GM21367 (cell line): Measurements from ENCODE around the gene GMDS.
"Not testable (repeated sequence)": the region's sequence is repeated elsewhere in the genome, so short reads cannot be mapped to it uniquely, and the experiment has no call there.

Experiments used
- ATAC-seq: cut with Tn5 transposase; IDR thresholded peaks from one replicate; pipeline ENCODE4 v1.9.1; 2021; ENCODE audit not compliant: unreplicated experiment

GMDS gene

DNA sequence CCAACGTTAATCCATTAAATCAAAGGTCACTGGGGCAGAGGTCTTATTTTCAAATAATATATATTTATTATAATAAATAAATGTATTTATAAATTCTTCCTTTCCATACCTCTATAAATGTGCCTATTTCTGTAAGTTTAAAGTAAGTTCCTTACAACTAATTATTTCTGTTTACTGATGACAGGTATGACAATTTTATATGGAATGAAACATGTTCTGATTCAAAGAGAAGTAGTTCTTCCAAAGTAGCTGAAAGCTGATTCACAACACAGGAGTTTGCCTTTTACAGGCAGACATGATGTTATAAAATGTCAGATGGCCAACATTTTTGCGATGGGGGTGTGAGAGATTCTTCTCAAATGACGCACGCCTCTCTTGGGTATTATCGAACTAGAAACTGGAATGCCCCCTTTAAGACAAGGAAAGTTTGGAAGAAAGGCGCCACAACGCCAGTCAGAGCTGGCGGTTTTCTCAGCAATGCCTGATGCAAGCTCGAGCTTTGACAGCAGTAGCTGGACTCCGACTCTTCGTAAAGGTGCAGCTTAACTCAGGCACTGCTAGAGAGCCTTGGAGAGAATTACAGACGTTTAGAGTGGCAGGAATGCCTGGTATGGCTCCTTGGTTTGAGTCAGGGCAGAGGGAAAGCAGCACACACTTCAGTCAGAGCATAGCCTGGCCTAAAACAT lies 543.6 kb downstream of the GMDS start:
- no peak for ATAC-seq

DNA sequence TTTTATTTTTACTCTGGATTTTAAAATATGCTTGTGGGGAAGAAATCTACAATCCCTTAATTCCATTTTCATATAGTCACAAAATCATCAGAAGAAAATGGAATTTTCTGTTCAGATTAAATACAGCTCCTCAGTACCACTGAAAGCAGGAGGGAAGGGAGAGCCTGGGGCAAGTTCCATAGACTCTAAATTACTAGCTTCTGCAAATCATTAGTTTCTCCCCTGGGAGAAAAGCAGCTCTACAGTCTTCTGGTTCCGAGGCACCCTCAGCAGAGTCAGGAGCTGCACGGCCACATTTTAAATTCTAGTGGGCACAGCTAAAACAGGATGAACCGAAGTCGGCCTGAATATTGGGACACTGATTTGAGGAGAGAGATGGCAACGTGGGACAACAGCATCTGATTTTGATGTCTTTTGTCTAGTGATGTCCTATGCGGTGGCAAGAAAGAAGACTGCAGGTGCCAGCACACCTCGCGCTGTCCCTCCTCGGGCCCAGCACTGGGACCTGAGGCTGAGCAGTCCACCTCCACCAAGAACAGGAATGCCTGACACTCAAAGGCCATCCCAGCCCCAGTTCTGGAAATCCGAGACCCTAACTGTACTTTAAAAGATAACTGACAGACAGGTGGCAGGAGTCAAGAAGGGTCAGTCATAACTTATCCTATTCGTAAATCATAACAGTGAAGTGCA lies 545.0 kb downstream of the GMDS start:
- ATAC-seq: no peak

GRCh38 chr6:1698527-1698926 lies 546.9 kb downstream of the GMDS start:
- no peak for ATAC-seq

DNA sequence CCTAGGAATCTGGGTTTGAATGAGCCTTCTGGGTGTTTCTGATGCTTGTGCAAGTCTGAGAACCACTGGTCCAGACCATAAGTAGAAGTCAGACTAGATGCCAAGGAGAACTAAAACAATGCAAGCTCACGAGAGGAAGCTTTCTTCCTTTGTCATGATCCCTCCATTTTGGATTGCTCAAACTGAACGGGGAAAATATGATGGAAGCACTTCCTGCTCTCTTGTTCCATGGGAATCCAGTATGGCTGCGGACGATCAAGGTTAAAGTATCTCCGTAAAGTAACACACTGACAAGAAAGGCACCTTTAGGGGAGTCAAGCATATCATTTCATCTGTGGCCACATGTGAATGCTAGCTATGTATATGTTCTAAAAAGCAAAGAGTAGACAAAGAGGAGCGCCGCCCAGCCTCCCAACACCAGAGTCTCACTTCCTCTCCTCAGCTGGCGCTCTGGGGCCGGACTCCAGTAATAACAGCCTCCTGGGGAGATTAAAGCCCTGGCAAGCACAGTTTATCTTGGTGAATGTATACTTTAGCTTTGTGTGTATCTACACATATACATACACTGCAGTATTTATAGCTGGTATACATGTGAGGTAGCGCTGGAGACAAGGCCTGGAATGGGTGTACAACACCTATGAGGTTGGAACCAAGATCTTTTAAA lies 547.6 kb downstream of the GMDS start:
- ATAC-seq: no peak

GRCh38 chr6:1696463-1696850 lies 548.9 kb downstream of the GMDS start:
- no peak for ATAC-seq

- ATAC-seq: no peak
Observed at GRCh38 chr6:1695546-1696462, 549.6 kb downstream of the GMDS start.

- not testable (repeated sequence) for ATAC-seq
Observed at GRCh38 chr6:1691828-1692227, 553.6 kb downstream of the GMDS start.

DNA sequence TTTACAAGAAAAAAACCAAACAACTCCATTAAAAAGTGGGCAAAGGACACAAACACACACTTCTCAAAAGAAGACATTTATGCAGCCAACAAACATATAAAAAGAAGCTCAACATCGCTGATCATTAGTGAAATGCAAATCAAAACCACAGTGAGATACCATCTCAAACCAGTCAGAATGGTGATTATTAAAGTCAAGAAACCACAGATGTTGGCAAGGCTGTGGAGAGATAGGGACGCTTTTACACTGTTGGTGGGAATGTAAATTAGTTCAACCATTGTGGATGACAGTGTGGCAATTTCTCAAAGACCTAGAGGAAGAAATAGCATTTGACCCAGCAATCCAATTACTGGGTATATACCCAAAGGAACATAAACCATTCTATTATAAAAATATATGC lies 554.7 kb downstream of the GMDS start:
- ATAC-seq: not testable (repeated sequence)

- no peak for ATAC-seq
Observed at GRCh38 chr6:1689141-1689540, 556.3 kb downstream of the GMDS start.

- ATAC-seq: no peak
Observed at GRCh38 chr6:1688396-1688795, 557.0 kb downstream of the GMDS start.

GRCh38 chr6:1687402-1687801 lies 558.0 kb downstream of the GMDS start:
- ATAC-seq: no peak

GRCh38 chr6:1686117-1687098 lies 559.0 kb downstream of the GMDS start:
- no peak for ATAC-seq

GRCh38 chr6:1679688-1680068 lies 565.7 kb downstream of the GMDS start:
- no peak for ATAC-seq

- ATAC-seq: no peak
Observed at GRCh38 chr6:1679031-1679687, 566.2 kb downstream of the GMDS start.

- ATAC-seq: no peak
Observed at GRCh38 chr6:1678201-1678600, 567.2 kb downstream of the GMDS start.

DNA sequence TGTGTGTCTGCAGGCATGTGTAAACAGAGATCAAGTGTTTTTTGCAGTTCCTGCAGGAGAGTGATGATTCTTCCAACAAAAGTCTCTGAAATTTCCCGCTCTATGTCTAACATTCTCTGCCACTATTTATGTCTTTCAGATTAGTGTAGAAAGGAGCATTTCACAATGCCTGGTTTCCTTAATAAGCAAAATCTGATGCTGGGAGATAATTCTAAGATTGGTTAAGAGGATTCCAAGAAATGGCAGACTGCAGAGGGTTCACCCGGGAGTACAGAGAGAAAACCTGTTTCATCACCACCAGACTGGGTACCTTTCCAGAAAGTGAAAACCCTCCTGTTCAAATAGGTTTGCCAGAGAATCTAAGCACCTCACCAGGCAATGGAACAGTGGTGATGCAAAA lies 573.0 kb downstream of the GMDS start:
- ATAC-seq: no peak

GRCh38 chr6:1670711-1671462 lies 574.5 kb downstream of the GMDS start:
- ATAC-seq: no peak

DNA sequence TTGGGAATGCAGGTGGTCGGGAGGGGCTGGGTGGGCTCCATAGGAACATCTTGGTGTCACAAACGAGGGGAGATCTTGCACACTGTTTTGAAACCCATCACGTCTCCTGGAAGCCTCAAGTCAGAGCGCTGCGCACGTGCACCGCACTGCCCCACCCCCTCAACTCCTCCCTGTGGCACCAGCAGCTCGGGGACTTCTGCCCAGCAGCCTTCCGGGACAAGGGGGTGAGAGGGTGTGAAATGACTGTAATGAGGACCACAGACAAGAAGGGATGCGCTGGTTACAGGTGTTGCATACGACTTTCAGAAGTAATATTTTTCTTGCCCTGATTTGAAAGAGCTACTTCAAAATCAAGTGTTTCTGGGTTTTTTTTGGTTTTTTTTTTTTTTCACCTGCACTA lies 575.4 kb downstream of the GMDS start:
- ATAC-seq: no peak

DNA sequence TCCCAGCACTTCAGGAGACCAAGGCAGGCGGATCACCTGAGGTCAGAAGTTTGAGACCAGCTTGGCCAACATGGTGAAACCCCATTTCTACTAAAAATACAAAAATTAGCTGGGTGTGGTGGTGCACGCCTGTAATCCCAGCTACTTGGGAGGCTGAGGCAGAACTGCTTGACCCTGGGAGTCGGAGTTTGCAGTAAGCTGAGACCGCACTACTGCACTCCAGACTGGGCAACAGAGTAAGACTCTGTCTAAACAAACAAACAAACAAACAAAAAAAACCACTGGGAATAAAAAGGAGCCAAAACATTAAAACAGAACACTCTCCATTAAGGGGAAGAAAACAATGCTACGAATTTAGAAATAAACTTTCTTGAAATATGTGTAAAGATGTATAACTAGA lies 576.9 kb downstream of the GMDS start:
- not testable (repeated sequence) for ATAC-seq
